Caco-2 (cell line): ENCODE data around the gene SPINK1. TPM values are rescaled to one million over a fixed set of nuclear protein-coding genes. Genes with fewer than 3 reads are reported as not detected.

ENCODE experiments used
- BruUV-seq: library from RNA; stranded (reverse); fragments of 400-500 nt; replicated peaks from 2 replicates; lab custom pipeline; 2021; lab: Mats Ljungman, UMichigan
- CTCF ChIA-PET: fragments of 300-600 bp; sonication (Branson Sonifier 250); formaldehyde crosslinking; loops from one replicate; lab custom pipeline; 2022; ENCODE audit warnings: antibody characterized with exemption; lab: Charles Lee
- POLR2A ChIA-PET: fragments of 300-600 bp; sonication (Branson Sonifier 250); formaldehyde crosslinking; loops from one replicate; lab custom pipeline; 2022; ENCODE audit warnings: antibody characterized with exemption; lab: Charles Lee
- DNase-seq, 2 experiments: peaks; one replicate each; pipeline versions ENCODE4 v3.0.0 to v3.0.0-alpha.2; 2020 to 2022
- H3K27me3 ChIP-seq: replicated peaks from 2 replicates; pipeline ENCODE4 v1.6.0; 2011; ENCODE audit warnings: low read length; ENCODE audit not compliant: control insufficient read depth, insufficient read depth
- H3K36me3 ChIP-seq: 2 replicates; pipeline ENCODE4 v1.5.1; 2011; ENCODE audit warnings: low read length; ENCODE audit not compliant: control insufficient read depth, insufficient read depth
- H3K4me1 ChIP-seq: fragments of 250-450 bp; sonication (Bioruptor Pico); 2 replicates; pipeline ENCODE4 v1.5.1; 2020; ENCODE audit warnings: mild to moderate bottlenecking
- H3K4me3 ChIP-seq: 2 replicates; pipeline ENCODE4 v1.5.1; 2011; ENCODE audit warnings: low read depth, mild to moderate bottlenecking, control low read depth, low read length
- H3K9me3 ChIP-seq: fragments of 250-450 bp; sonication (Bioruptor Pico); 2 replicates; pipeline ENCODE4 v1.5.1; 2020; ENCODE audit warnings: mild to moderate bottlenecking, moderate library complexity
- H3K27ac Mint-ChIP-seq: one replicate; pipeline ENCODE4 v1.8.0; 2022; ENCODE audit warnings: mixed read lengths; ENCODE audit not compliant: unreplicated experiment
- H3K27me3 Mint-ChIP-seq: one replicate; pipeline ENCODE4 v1.8.0; 2022; ENCODE audit warnings: mixed read lengths; ENCODE audit not compliant: insufficient read depth, unreplicated experiment
- H3K36me3 Mint-ChIP-seq: one replicate; pipeline ENCODE4 v1.8.0; 2022; ENCODE audit warnings: mild to moderate bottlenecking, mixed read lengths; ENCODE audit not compliant: insufficient read depth, unreplicated experiment
- H3K4me1 Mint-ChIP-seq: one replicate; pipeline ENCODE4 v1.8.0; 2022; ENCODE audit warnings: low read depth, mixed read lengths; ENCODE audit not compliant: unreplicated experiment
- H3K4me3 Mint-ChIP-seq: one replicate; pipeline ENCODE4 v1.8.0; 2022; ENCODE audit warnings: mild to moderate bottlenecking, moderate library complexity, mixed read lengths; ENCODE audit not compliant: unreplicated experiment
- H3K9me3 Mint-ChIP-seq: one replicate; pipeline ENCODE4 v1.8.0; 2022; ENCODE audit warnings: mixed read lengths; ENCODE audit not compliant: unreplicated experiment
- CTCF ChIP-seq, 2 experiments: fragments of 200-600 bp in 1 of 2; IDR thresholded peaks; 1 replicate in 1 of 2; 2 replicates in 1 of 2; pipeline versions ENCODE4 v1.5.1 to v1.8.0; 2011 to 2022; ENCODE audit warnings: antibody characterized with exemption in 1 of 2, control low read depth in 1 of 2, inconsistent platforms in 1 of 2, low read depth in 1 of 2, low read length in 1 of 2, mild to moderate bottlenecking in 1 of 2, moderate library complexity in 1 of 2; ENCODE audit not compliant: insufficient read depth in 1 of 2, severe bottlenecking in 1 of 2, unreplicated experiment in 1 of 2
- intact Hi-C: fragments of 100-400 bp; cut with micrococcal nuclease; formaldehyde crosslinking; loops from one replicate; pipeline ENCODE4 v1.10.0; 2022; ENCODE audit not compliant: unreplicated experiment
- total RNA-seq: library from RNA; stranded (reverse); gene quantifications from 2 replicates; pipeline ENCODE4 v1.2.3, GENCODE V29; 2022

The SPINK1 gene
- total RNA-seq, 1 experiment from 2014 or later, result 1,916 TPM

GRCh38 chr5:147789820-147790219 lies 41.7 kb downstream of the SPINK1 start:
- no peaks in the 10 kb centered on the region for H3K9me3 ChIP-seq
- Mint-ChIP-seq H3K27me3 (no peaks in the 10 kb centered on the region), H3K36me3 (no peaks in the 10 kb centered on the region), H3K9me3 (peaks cover 17% of the 10 kb centered on the region), H3K27ac (no peak overlapping the region), H3K4me1 (peaks cover 7% of the 10 kb centered on the region), H3K4me3 (no peak overlapping the region)
- no TSS peak for BruUV-seq
- H3K27me3 ChIP-seq, result no peaks in the 10 kb centered on the region
- no peak for TF ChIP-seq CTCF (IDR thresholded peaks at IDR 0.05; ENCODE audit: insufficient read depth in 1 of 2, low read depth in 1 of 2, low read length in 1 of 2, severe bottlenecking in 1 of 2, unreplicated experiment in 1 of 2)
- ChIA-PET CTCF (no interaction called here), POLR2A (no interaction called here)
- DNase-seq, result no peak
- H3K36me3 ChIP-seq, result no peaks in the 10 kb centered on the region
- intact Hi-C loops, result no loop called here
- H3K4me1 ChIP-seq, result no peaks in the 10 kb centered on the region
- no peak overlapping the region for H3K4me3 ChIP-seq

- peaks cover 7% of the 10 kb centered on the region for H3K4me1 Mint-ChIP-seq
- H3K9me3 Mint-ChIP-seq, result peaks cover 17% of the 10 kb centered on the region
- Histone ChIP-seq H3K4me1 (no peaks in the 10 kb centered on the region), H3K27me3 (no peaks in the 10 kb centered on the region), H3K36me3 (no peaks in the 10 kb centered on the region), H3K9me3 (no peaks in the 10 kb centered on the region), H3K4me3 (no peak overlapping the region)
- ChIA-PET POLR2A (no interaction called here), CTCF (interaction anchor here (0.7 kb wide), 1 partner anchor 248 kb away, joined by 3 read pairs; no protein-coding TSS in a partner anchor)
- intact Hi-C loops, result no loop called here
- H3K27me3 Mint-ChIP-seq, result no peaks in the 10 kb centered on the region
- BruUV-seq, result no TSS peak
- no peak for DNase-seq
- no peaks in the 10 kb centered on the region for H3K36me3 Mint-ChIP-seq
- no peak overlapping the region for H3K27ac Mint-ChIP-seq
- H3K4me3 Mint-ChIP-seq, result no peak overlapping the region
- TF ChIP-seq CTCF (IDR thresholded peaks at IDR 0.05; ENCODE audit: insufficient read depth in 1 of 2, low read depth in 1 of 2, low read length in 1 of 2, severe bottlenecking in 1 of 2, unreplicated experiment in 1 of 2), result no peak
Measured at GRCh38 chr5:147788023-147788422, 43.4 kb downstream of the SPINK1 start.

GRCh38 chr5:147786142-147786541 lies 45.3 kb downstream of the SPINK1 start:
- CTCF ChIA-PET, result interaction anchor here (0.7 kb wide), 1 partner anchor 1479 kb away, joined by 8 read pairs; no protein-coding TSS in a partner anchor
- intact Hi-C loops, result no loop called here

More at GRCh38 chr5:147786142-147786541, 45.3 kb downstream of the SPINK1 start:
- POLR2A ChIA-PET, result no interaction called here
- Histone ChIP-seq H3K4me3 (no peak overlapping the region), H3K36me3 (no peaks in the 10 kb centered on the region), H3K27me3 (no peaks in the 10 kb centered on the region), H3K9me3 (no peaks in the 10 kb centered on the region), H3K4me1 (no peaks in the 10 kb centered on the region)
- no peaks in the 10 kb centered on the region for H3K36me3 Mint-ChIP-seq
- TF ChIP-seq CTCF (IDR thresholded peaks at IDR 0.05; ENCODE audit: insufficient read depth in 1 of 2, low read depth in 1 of 2, low read length in 1 of 2, severe bottlenecking in 1 of 2, unreplicated experiment in 1 of 2), result no peak
- no peak overlapping the region for H3K27ac Mint-ChIP-seq
- no peak overlapping the region for H3K4me3 Mint-ChIP-seq
- BruUV-seq, result no TSS peak
- H3K9me3 Mint-ChIP-seq, result peaks cover 17% of the 10 kb centered on the region
- H3K27me3 Mint-ChIP-seq, result no peaks in the 10 kb centered on the region
- H3K4me1 Mint-ChIP-seq, result peaks cover 7% of the 10 kb centered on the region
- no peak for DNase-seq
